Smooth muscle cell (in vitro differentiated cells): ENCODE results near the gene CD74. TPM values are rescaled to one million over a fixed set of nuclear protein-coding genes. Genes with fewer than 3 reads are reported as not detected.
"Not testable (repeated sequence)": the region's sequence is repeated elsewhere in the genome, so short reads cannot be mapped to it uniquely, and the experiment has no call there.

ENCODE experiments used
- DNase-seq: peaks from one replicate; lab custom pipeline; 2025; ENCODE audit not compliant: unreplicated experiment; lab: John Stamatoyannopoulos, UW
- H2AFZ ChIP-seq: fragments of 200-600 bp; sonication (generic); 2 replicates; pipeline ENCODE4 v1.6.0; 2016; ENCODE audit warnings: antibody characterized with exemption, low read depth, mild to moderate bottlenecking
- H3F3A ChIP-seq: fragments of 200-600 bp; sonication (generic); 2 replicates; pipeline ENCODE4 v1.6.0; 2017; ENCODE audit warnings: antibody characterized with exemption, low read depth
- H3K27ac ChIP-seq: fragments of 200-600 bp; sonication (generic); 2 replicates; pipeline ENCODE4 v1.5.1; 2016; ENCODE audit warnings: low read depth, mild to moderate bottlenecking
- H3K27me3 ChIP-seq: fragments of 200-600 bp; sonication (generic); 2 replicates; pipeline ENCODE4 v1.6.1; 2016; ENCODE audit warnings: low read depth, mild to moderate bottlenecking
- H3K36me3 ChIP-seq: fragments of 200-600 bp; sonication (generic); 2 replicates; pipeline ENCODE4 v1.5.1; 2016; ENCODE audit warnings: low read depth
- H3K4me1 ChIP-seq: fragments of 200-600 bp; sonication (generic); 2 replicates; pipeline ENCODE4 v1.5.1; 2016; ENCODE audit warnings: low read depth
- H3K4me2 ChIP-seq: fragments of 200-600 bp; sonication (generic); 2 replicates; pipeline ENCODE4 v1.6.0; 2016; ENCODE audit warnings: mild to moderate bottlenecking
- H3K4me3 ChIP-seq: fragments of 200-600 bp; sonication (generic); 2 replicates; pipeline ENCODE4 v1.5.1; 2016; ENCODE audit warnings: mild to moderate bottlenecking
- H3K79me2 ChIP-seq: fragments of 200-600 bp; sonication (generic); 2 replicates; pipeline ENCODE4 v1.6.0; 2016; ENCODE audit warnings: low read depth, mild to moderate bottlenecking
- H3K9ac ChIP-seq: fragments of 200-600 bp; sonication (generic); 2 replicates; pipeline ENCODE4 v1.6.0; 2016; ENCODE audit warnings: low read depth
- H3K9me3 ChIP-seq: fragments of 200-600 bp; sonication (generic); replicated peaks from 2 replicates; pipeline ENCODE4 v1.5.1; 2016; ENCODE audit warnings: low read depth
- H4K20me1 ChIP-seq: fragments of 200-600 bp; sonication (generic); 2 replicates; pipeline ENCODE4 v1.6.0; 2016; ENCODE audit warnings: low read depth
- CTCF ChIP-seq: fragments of 200-600 bp; sonication (generic); IDR thresholded peaks from 2 replicates; pipeline ENCODE4 v1.5.1; 2017; ENCODE audit warnings: borderline replicate concordance, mild to moderate bottlenecking, antibody characterized with exemption; ENCODE audit not compliant: insufficient read depth, poor library complexity, severe bottlenecking
- WGBS: methylation state at CpG from one replicate; pipeline ENCODE4 v1.1.7; 2016; ENCODE audit warnings: low lambda C conversion rate; 5-methylcytosine and 5-hydroxymethylcytosine counted together
- polyA plus RNA-seq: library from polyadenylated mRNA; unstranded; fragments of >200 nt; fragmentation: Nextera tagmentation; extraction: Ambion mirVana; gene quantifications from 2 replicates; pipeline ENCODE4 v1.2.1, GENCODE V29; 2016
- total RNA-seq: library from RNA; depleted of rRNA; stranded (reverse); fragments of >200 nt; gene quantifications from 2 replicates; pipeline ENCODE4 v1.2.3, GENCODE V29; 2014

The CD74 gene
- total and polyA plus RNA-seq, 2 experiments from 2014 or later: 2.7 to 3.9 TPM

GRCh38 chr5:150428978-150429377 lies 16.3 kb upstream of the CD74 start:
- DNase-seq: no peak
- no peak overlapping the region for H2AFZ ChIP-seq
- no peak overlapping the region for H3K4me2 ChIP-seq
- no peaks in the 10 kb centered on the region for H3K36me3 ChIP-seq
- no peaks in the 10 kb centered on the region for H3K9me3 ChIP-seq
- no peak overlapping the region for H3K27ac ChIP-seq
- 91% methylated on average over 2 of the region's 5 CpGs for WGBS
- TF ChIP-seq CTCF: no peak
- H3K79me2 ChIP-seq: no peaks in the 10 kb centered on the region
- H3K27me3 ChIP-seq: no peaks in the 10 kb centered on the region
- H3K4me1 ChIP-seq: no peaks in the 10 kb centered on the region
- H4K20me1 ChIP-seq: no peaks in the 10 kb centered on the region
- no peaks in the 10 kb centered on the region for H3F3A ChIP-seq
- no peak overlapping the region for H3K4me3 ChIP-seq
- no peak overlapping the region for H3K9ac ChIP-seq

GRCh38 chr5:150428106-150428876 lies 15.6 kb upstream of the CD74 start:
- H3K27me3 ChIP-seq: no peaks in the 10 kb centered on the region
- H3K9me3 ChIP-seq: no peaks in the 10 kb centered on the region
- no peaks in the 10 kb centered on the region for H3K36me3 ChIP-seq
- no peak overlapping the region for H3K4me3 ChIP-seq
- no peaks in the 10 kb centered on the region for H3F3A ChIP-seq
- no peak for DNase-seq
- no peaks in the 10 kb centered on the region for H3K4me1 ChIP-seq
- H3K9ac ChIP-seq: no peak overlapping the region
- no peak overlapping the region for H3K4me2 ChIP-seq
- no peaks in the 10 kb centered on the region for H4K20me1 ChIP-seq
- no peak overlapping the region for H2AFZ ChIP-seq
- no peaks in the 10 kb centered on the region for H3K79me2 ChIP-seq
- 82% methylated on average over 18 of the region's 18 CpGs for WGBS
- no peak for TF ChIP-seq CTCF
- H3K27ac ChIP-seq: no peak overlapping the region

- not testable (repeated sequence) for DNase-seq, H3K79me2 ChIP-seq, H3K27me3 ChIP-seq, H4K20me1 ChIP-seq, H3K9me3 ChIP-seq, H3K9ac ChIP-seq, H3K27ac ChIP-seq, H3K4me1 ChIP-seq, H3K4me2 ChIP-seq, H3F3A ChIP-seq, H2AFZ ChIP-seq, H3K36me3 ChIP-seq, H3K4me3 ChIP-seq
- 100% methylated on average over 9 of the region's 9 CpGs for WGBS
Measured at GRCh38 chr5:150426165-150426564, 13.5 kb upstream of the CD74 start.

GRCh38 chr5:150422758-150423157 lies 10.0 kb upstream of the CD74 start:
- no peak overlapping the region for H2AFZ ChIP-seq
- H3K36me3 ChIP-seq: no peaks in the 10 kb centered on the region
- 91% methylated on average over 3 of the region's 3 CpGs for WGBS
- no peak overlapping the region for H3K27ac ChIP-seq
- no peaks in the 10 kb centered on the region for H3F3A ChIP-seq
- no peak for DNase-seq
- H3K9ac ChIP-seq: no peak overlapping the region
- H3K9me3 ChIP-seq: no peaks in the 10 kb centered on the region
- TF ChIP-seq CTCF: no peak
- H3K4me1 ChIP-seq: peaks cover 3% of the 10 kb centered on the region
- H3K4me2 ChIP-seq: no peak overlapping the region
- no peaks in the 10 kb centered on the region for H3K79me2 ChIP-seq
- H3K27me3 ChIP-seq: no peaks in the 10 kb centered on the region
- no peak overlapping the region for H3K4me3 ChIP-seq
- no peaks in the 10 kb centered on the region for H4K20me1 ChIP-seq
